IMR-90 (cell line): ENCODE results near the gene ABCA8.

Experiments
- CHD1 ChIP-seq: IDR thresholded peaks from 2 replicates; pipeline ENCODE4 v1.6.1; 2012; ENCODE audit warnings: low read depth, low read length, improper control_type of control experiment
- FOS ChIP-seq: fragments of 150-350 bp; IDR thresholded peaks from 2 replicates; pipeline ENCODE4 v1.6.1; 2016; ENCODE audit warnings: low read depth, low read length
- MAFK ChIP-seq: IDR thresholded peaks from 2 replicates; pipeline ENCODE4 v1.6.1; 2012; ENCODE audit warnings: low read depth, low read length, improper control_type of control experiment
- POLR2A ChIP-seq: IDR thresholded peaks from 2 replicates; pipeline ENCODE4 v1.6.1; 2012; ENCODE audit warnings: mild to moderate bottlenecking, low read depth, low read length
- RAD21 ChIP-seq: IDR thresholded peaks from 2 replicates; pipeline ENCODE4 v1.6.1; 2012; ENCODE audit warnings: low read length, improper control_type of control experiment
- TF ChIP-seq, protein P1 (sequence below): fragments of 150-350 bp; IDR thresholded peaks from 2 replicates; pipeline ENCODE4 v1.6.1; 2016; ENCODE audit warnings: low read depth, mild to moderate bottlenecking, low read length, moderate library complexity, borderline replicate concordance
- TF ChIP-seq, protein P2 (sequence below): conservative IDR thresholded peaks from 2 replicates; pipeline ENCODE4 v1.5.1; 2012; ENCODE audit warnings: mild to moderate bottlenecking, low read depth, low read length, improper control_type of control experiment
- TF ChIP-seq, protein P3 (sequence below): fragments of 150-350 bp; IDR thresholded peaks from 2 replicates; pipeline ENCODE4 v1.6.1; 2017; ENCODE audit warnings: mild to moderate bottlenecking, antibody characterized with exemption, low read length, low read depth

DNA sequence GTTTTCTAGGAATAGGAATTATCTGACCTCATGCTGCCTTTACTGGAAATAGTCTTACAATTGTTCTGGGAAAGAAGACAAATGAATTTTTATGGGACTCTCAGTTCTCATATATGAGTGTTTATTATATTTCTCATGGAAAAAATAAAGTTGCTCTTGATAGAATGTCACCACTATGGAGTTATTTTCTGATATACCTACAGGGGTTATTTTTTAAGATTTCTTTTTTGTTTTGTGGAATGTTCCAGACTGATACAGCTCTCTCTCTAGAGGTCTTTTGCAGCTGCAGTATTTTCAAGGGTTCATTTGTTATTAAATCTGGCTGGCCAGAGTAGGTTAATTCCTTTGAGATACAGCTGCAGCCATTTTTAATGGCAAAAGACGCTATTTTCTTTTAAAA is 100.7 kb downstream of the ABCA8 start:
- TF ChIP-seq, protein P1, sequence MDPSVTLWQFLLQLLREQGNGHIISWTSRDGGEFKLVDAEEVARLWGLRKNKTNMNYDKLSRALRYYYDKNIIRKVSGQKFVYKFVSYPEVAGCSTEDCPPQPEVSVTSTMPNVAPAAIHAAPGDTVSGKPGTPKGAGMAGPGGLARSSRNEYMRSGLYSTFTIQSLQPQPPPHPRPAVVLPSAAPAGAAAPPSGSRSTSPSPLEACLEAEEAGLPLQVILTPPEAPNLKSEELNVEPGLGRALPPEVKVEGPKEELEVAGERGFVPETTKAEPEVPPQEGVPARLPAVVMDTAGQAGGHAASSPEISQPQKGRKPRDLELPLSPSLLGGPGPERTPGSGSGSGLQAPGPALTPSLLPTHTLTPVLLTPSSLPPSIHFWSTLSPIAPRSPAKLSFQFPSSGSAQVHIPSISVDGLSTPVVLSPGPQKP: no peak
- TF ChIP-seq, protein P2, sequence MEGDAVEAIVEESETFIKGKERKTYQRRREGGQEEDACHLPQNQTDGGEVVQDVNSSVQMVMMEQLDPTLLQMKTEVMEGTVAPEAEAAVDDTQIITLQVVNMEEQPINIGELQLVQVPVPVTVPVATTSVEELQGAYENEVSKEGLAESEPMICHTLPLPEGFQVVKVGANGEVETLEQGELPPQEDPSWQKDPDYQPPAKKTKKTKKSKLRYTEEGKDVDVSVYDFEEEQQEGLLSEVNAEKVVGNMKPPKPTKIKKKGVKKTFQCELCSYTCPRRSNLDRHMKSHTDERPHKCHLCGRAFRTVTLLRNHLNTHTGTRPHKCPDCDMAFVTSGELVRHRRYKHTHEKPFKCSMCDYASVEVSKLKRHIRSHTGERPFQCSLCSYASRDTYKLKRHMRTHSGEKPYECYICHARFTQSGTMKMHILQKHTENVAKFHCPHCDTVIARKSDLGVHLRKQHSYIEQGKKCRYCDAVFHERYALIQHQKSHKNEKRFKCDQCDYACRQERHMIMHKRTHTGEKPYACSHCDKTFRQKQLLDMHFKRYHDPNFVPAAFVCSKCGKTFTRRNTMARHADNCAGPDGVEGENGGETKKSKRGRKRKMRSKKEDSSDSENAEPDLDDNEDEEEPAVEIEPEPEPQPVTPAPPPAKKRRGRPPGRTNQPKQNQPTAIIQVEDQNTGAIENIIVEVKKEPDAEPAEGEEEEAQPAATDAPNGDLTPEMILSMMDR: no peak
- TF ChIP-seq, protein P3, sequence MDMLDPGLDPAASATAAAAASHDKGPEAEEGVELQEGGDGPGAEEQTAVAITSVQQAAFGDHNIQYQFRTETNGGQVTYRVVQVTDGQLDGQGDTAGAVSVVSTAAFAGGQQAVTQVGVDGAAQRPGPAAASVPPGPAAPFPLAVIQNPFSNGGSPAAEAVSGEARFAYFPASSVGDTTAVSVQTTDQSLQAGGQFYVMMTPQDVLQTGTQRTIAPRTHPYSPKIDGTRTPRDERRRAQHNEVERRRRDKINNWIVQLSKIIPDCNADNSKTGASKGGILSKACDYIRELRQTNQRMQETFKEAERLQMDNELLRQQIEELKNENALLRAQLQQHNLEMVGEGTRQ: no peak
- TF ChIP-seq RAD21: no peak
- TF ChIP-seq POLR2A: no peak
- no peak for TF ChIP-seq FOS
- no peak for TF ChIP-seq MAFK
- TF ChIP-seq CHD1: no peak
